Middle frontal gyrus (tissue), 1 donor: ENCODE results near the gene AGAP3.

Experiments
- DNase-seq: peaks from one replicate; pipeline ENCODE4 v3.0.0-alpha.2; 2015; ENCODE audit warnings: low spot score; ENCODE audit errors: extremely low spot score

AGAP3 gene

GRCh38 chr7:151179946-151180345 lies 93.7 kb downstream of the AGAP3 start:
- DNase-seq = no peak

DNA sequence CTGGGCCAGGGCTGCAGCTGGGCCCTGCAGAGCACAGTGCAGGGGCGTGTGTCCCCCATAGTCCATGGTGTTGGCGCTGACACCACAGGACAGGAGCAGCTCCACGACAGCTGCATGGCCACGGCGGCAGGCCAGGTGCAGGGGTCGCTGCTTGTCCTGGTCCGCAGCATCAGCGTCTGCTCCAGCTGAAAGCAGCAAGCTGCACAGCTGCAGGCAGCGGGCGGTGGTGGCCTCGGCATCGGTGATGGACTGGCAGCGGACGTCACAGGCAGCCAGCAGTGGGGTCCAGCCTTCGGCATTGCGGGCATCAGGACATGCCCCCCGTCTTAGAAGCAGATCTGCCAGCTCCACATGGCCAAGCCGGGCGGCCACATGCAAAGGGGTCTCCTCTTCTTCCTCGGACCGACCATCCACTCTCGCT lies 94.7 kb downstream of the AGAP3 start:
- DNase-seq = no peak

DNA sequence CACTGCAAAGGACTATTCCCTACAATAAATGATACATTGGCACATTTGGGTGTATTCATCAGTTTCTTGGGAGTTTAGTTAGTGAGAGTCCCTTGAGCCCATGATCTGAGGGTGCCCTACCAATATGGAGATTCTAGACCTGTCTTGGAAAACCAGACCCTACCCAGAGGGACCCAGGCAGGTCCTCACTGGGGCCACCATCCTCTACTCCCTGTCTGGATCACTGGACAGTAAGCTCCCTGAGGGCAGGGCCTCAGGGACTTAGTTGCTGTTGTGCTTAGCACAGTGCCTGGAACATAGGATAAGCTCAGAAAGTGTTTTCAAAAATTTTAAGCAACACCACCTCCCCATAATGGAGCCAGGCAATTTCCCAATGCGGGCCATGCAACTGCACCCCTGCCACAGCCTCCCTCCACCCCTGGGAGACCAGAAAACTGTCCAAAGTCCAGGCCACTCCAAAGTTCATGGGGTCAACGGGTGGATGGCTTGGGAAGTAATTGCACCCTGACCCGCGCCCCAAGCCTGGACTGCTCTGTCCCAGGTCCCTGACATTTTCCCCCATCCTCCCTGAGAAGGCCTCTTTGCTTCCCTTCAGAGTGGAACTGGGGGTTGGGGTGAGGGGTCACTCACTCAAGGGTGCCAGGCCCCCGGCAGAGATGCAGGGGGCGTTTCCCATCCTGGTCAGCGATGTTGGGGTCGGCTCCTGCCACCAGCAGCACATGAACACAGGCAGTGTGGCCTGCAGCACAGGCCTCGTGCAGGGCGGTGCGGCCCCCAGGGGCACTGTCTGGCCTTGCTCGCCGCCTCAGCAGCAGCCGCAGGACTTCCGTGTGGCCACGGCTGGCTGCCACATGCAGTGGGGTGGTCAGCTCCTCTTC lies 99.7 kb downstream of the AGAP3 start:
- DNase-seq = no peak

GRCh38 chr7:151186640-151187408 lies 100.5 kb downstream of the AGAP3 start, which contains the start of gene ASB10:
ASB10 (minus strand) TSS chr7:151187250; CDS start chr7:151187130, 120 bp downstream.
- DNase-seq = no peak

- no peak for DNase-seq
Measured at GRCh38 chr7:151187409-151188251, 101.4 kb downstream of the AGAP3 start.

GRCh38 chr7:151188252-151188542 lies 101.9 kb downstream of the AGAP3 start:
- DNase-seq = no peak

GRCh38 chr7:151189038-151189437 lies 102.8 kb downstream of the AGAP3 start:
- no peak for DNase-seq

DNA sequence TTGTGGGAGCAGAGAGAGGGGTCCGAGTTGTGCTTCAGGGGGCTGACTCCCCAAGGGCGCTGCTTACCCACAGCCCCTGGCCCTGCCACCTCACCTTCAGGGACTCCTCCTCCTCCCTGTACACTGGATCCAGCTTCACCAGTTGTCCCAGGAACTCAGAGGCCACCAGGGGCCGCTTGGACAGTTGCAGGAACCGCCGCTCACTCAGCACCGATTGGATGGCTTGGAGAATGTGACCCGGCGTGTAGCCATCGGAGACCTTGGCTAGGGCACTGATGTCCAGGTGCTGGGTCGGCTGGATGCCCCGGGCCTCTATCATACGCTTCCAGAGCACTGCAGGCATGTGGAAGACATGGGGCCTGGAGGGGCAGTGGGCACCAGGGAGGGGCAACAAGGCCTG lies 105.3 kb downstream of the AGAP3 start:
- no peak for DNase-seq

DNA sequence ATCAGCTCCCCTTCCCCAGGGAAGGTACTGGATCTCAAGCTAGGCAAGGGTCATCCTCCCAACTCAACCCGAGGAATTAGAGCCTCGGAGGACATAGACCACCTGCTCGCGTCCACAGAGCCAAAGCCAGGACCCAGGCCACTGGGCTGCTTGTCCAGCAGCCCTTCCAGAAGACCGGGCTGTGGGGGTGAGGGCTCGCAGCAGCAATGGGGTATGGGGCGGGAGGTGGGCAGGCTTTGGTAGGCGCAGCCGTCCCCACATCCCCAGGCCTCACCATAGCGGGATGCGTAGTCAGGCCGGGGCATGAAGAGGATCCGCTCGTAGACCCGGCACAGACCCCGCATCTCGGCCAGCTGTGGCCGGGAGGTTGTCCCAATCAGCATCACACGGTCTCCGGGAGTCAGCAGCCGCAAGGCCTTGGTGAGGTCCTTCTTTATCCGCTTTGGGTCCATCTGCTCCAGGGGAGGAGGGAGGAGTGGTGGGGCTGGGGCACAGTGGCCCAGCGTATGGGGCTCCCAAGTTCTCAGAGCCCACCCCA lies 105.8 kb downstream of the AGAP3 start:
- no peak for DNase-seq

GRCh38 chr7:151193203-151193978 lies 107.1 kb downstream of the AGAP3 start:
- DNase-seq = no peak
